Smooth muscle cell (in vitro differentiated cells): ENCODE data around the gene TSEN15. TPM values are rescaled to one million over a fixed set of nuclear protein-coding genes. Genes with fewer than 3 reads are reported as not detected.

Source experiments
- DNase-seq: peaks from one replicate; lab custom pipeline; 2025; ENCODE audit not compliant: unreplicated experiment; lab: John Stamatoyannopoulos, UW
- H2AFZ ChIP-seq: fragments of 200-600 bp; sonication (generic); 2 replicates; pipeline ENCODE4 v1.6.0; 2016; ENCODE audit warnings: antibody characterized with exemption, low read depth, mild to moderate bottlenecking
- H3F3A ChIP-seq: fragments of 200-600 bp; sonication (generic); 2 replicates; pipeline ENCODE4 v1.6.0; 2017; ENCODE audit warnings: antibody characterized with exemption, low read depth
- H3K27ac ChIP-seq: fragments of 200-600 bp; sonication (generic); 2 replicates; pipeline ENCODE4 v1.5.1; 2016; ENCODE audit warnings: low read depth, mild to moderate bottlenecking
- H3K27me3 ChIP-seq: fragments of 200-600 bp; sonication (generic); 2 replicates; pipeline ENCODE4 v1.6.1; 2016; ENCODE audit warnings: low read depth, mild to moderate bottlenecking
- H3K36me3 ChIP-seq: fragments of 200-600 bp; sonication (generic); 2 replicates; pipeline ENCODE4 v1.5.1; 2016; ENCODE audit warnings: low read depth
- H3K4me1 ChIP-seq: fragments of 200-600 bp; sonication (generic); 2 replicates; pipeline ENCODE4 v1.5.1; 2016; ENCODE audit warnings: low read depth
- H3K4me2 ChIP-seq: fragments of 200-600 bp; sonication (generic); 2 replicates; pipeline ENCODE4 v1.6.0; 2016; ENCODE audit warnings: mild to moderate bottlenecking
- H3K4me3 ChIP-seq: fragments of 200-600 bp; sonication (generic); 2 replicates; pipeline ENCODE4 v1.5.1; 2016; ENCODE audit warnings: mild to moderate bottlenecking
- H3K79me2 ChIP-seq: fragments of 200-600 bp; sonication (generic); 2 replicates; pipeline ENCODE4 v1.6.0; 2016; ENCODE audit warnings: low read depth, mild to moderate bottlenecking
- H3K9ac ChIP-seq: fragments of 200-600 bp; sonication (generic); 2 replicates; pipeline ENCODE4 v1.6.0; 2016; ENCODE audit warnings: low read depth
- H3K9me3 ChIP-seq: fragments of 200-600 bp; sonication (generic); replicated peaks from 2 replicates; pipeline ENCODE4 v1.5.1; 2016; ENCODE audit warnings: low read depth
- H4K20me1 ChIP-seq: fragments of 200-600 bp; sonication (generic); 2 replicates; pipeline ENCODE4 v1.6.0; 2016; ENCODE audit warnings: low read depth
- CTCF ChIP-seq: fragments of 200-600 bp; sonication (generic); IDR thresholded peaks from 2 replicates; pipeline ENCODE4 v1.5.1; 2017; ENCODE audit warnings: borderline replicate concordance, mild to moderate bottlenecking, antibody characterized with exemption; ENCODE audit not compliant: insufficient read depth, poor library complexity, severe bottlenecking
- WGBS: methylation state at CpG from one replicate; pipeline ENCODE4 v1.1.7; 2016; ENCODE audit warnings: low lambda C conversion rate; 5-methylcytosine and 5-hydroxymethylcytosine counted together
- polyA plus RNA-seq: library from polyadenylated mRNA; unstranded; fragments of >200 nt; fragmentation: Nextera tagmentation; extraction: Ambion mirVana; gene quantifications from 2 replicates; pipeline ENCODE4 v1.2.1, GENCODE V29; 2016
- total RNA-seq: library from RNA; depleted of rRNA; stranded (reverse); fragments of >200 nt; gene quantifications from 2 replicates; pipeline ENCODE4 v1.2.3, GENCODE V29; 2014

The TSEN15 gene
- total and polyA plus RNA-seq, 2 experiments from 2014 or later = 35.6 to 82.0 TPM

GRCh38 chr1:184031409-184032107 is 20.0 kb upstream of the TSEN15 start:
- Histone ChIP-seq H4K20me1 (no peaks in the 10 kb centered on the region), H3K36me3 (no peaks in the 10 kb centered on the region), H2AFZ (no peak overlapping the region), H3K9ac (no peak overlapping the region), H3K79me2 (no peaks in the 10 kb centered on the region), H3K9me3 (no peaks in the 10 kb centered on the region), H3K4me2 (no peak overlapping the region), H3K4me3 (no peak overlapping the region), H3K27me3 (peaks cover 55% of the 10 kb centered on the region), H3K4me1 (peaks cover 5% of the 10 kb centered on the region), H3F3A (no peaks in the 10 kb centered on the region), H3K27ac (no peak overlapping the region)
- DNase-seq = no peak
- WGBS = 90% methylated on average over 8 of the region's 8 CpGs
- no peak for TF ChIP-seq CTCF

GRCh38 chr1:184032306-184032929 is 19.1 kb upstream of the TSEN15 start:
- H3F3A ChIP-seq = no peaks in the 10 kb centered on the region
- no peaks in the 10 kb centered on the region for H3K79me2 ChIP-seq
- H3K9ac ChIP-seq = no peak overlapping the region
- no peak overlapping the region for H3K4me2 ChIP-seq
- no peak for TF ChIP-seq CTCF
- peaks cover 6% of the 10 kb centered on the region for H3K4me1 ChIP-seq
- H2AFZ ChIP-seq = no peak overlapping the region
- H3K36me3 ChIP-seq = no peaks in the 10 kb centered on the region
- H4K20me1 ChIP-seq = no peaks in the 10 kb centered on the region
- WGBS = 95% methylated on average over 2 of the region's 2 CpGs
- H3K9me3 ChIP-seq = no peaks in the 10 kb centered on the region
- no peak overlapping the region for H3K27ac ChIP-seq
- no peak for DNase-seq
- peaks cover 58% of the 10 kb centered on the region for H3K27me3 ChIP-seq
- no peak overlapping the region for H3K4me3 ChIP-seq

GRCh38 chr1:184032930-184033418 is 18.6 kb upstream of the TSEN15 start:
- no peaks in the 10 kb centered on the region for H4K20me1 ChIP-seq
- no peak for DNase-seq
- TF ChIP-seq CTCF = no peak
- H3K4me1 ChIP-seq = peaks cover 11% of the 10 kb centered on the region
- H3K4me2 ChIP-seq = no peak overlapping the region
- H3K27ac ChIP-seq = no peak overlapping the region
- no peak overlapping the region for H2AFZ ChIP-seq
- no peaks in the 10 kb centered on the region for H3F3A ChIP-seq
- no peak overlapping the region for H3K9ac ChIP-seq
- H3K27me3 ChIP-seq = peaks cover 62% of the 10 kb centered on the region
- H3K9me3 ChIP-seq = no peaks in the 10 kb centered on the region
- 56% methylated on average over 3 of the region's 3 CpGs for WGBS
- H3K36me3 ChIP-seq = no peaks in the 10 kb centered on the region
- H3K79me2 ChIP-seq = no peaks in the 10 kb centered on the region
- no peak overlapping the region for H3K4me3 ChIP-seq
